DND-41 (cell line): ENCODE data around the gene AFF1.

ENCODE experiments used
- ATAC-seq: fragments of 200-7000 bp; cut with Tn5 transposase; 3 replicates; pipeline ENCODE4 v1.9.1; 2021; ENCODE audit warnings: low read depth; ENCODE audit not compliant: insufficient read depth
- DNase-seq: peaks from one replicate; pipeline ENCODE4 v3.0.0-alpha.2; 2020
- H2AFZ ChIP-seq: 2 replicates; pipeline ENCODE4 v1.6.0; 2012; ENCODE audit warnings: low read depth, low read length
- H3K27ac ChIP-seq: 2 replicates; pipeline ENCODE4 v1.5.1; 2012; ENCODE audit warnings: low read length, inconsistent platforms
- H3K27me3 ChIP-seq: fragments of 200-600 bp; sonication (generic); 2 replicates; pipeline ENCODE4 v1.6.0; 2012; ENCODE audit warnings: low read length, mild to moderate bottlenecking, inconsistent platforms; ENCODE audit not compliant: insufficient read depth, poor library complexity
- H3K36me3 ChIP-seq: 2 replicates; pipeline ENCODE4 v1.5.1; 2012; ENCODE audit warnings: low read length, inconsistent platforms; ENCODE audit not compliant: insufficient read depth
- H3K4me1 ChIP-seq: 2 replicates; pipeline ENCODE4 v1.5.1; 2012; ENCODE audit warnings: mild to moderate bottlenecking, low read length; ENCODE audit not compliant: insufficient read depth
- H3K4me2 ChIP-seq: 2 replicates; pipeline ENCODE4 v1.6.0; 2012; ENCODE audit warnings: mild to moderate bottlenecking, moderate library complexity, low read length, inconsistent platforms; ENCODE audit not compliant: insufficient read depth
- H3K4me3 ChIP-seq, 2 experiments: fragments of 200-600 bp in 1 of 2; shearing (Covaris generic) in 1 of 2; 2 replicates each; pipeline ENCODE4 v1.5.1; 2012 to 2016; ENCODE audit warnings: inconsistent platforms in 2 of 2, low read length in 2 of 2, mild to moderate bottlenecking in 2 of 2, low read depth in 1 of 2, moderate library complexity in 1 of 2
- H3K79me2 ChIP-seq: 2 replicates; pipeline ENCODE4 v1.6.0; 2012; ENCODE audit warnings: low read length, inconsistent platforms; ENCODE audit not compliant: insufficient read depth
- H3K9ac ChIP-seq: 2 replicates; pipeline ENCODE4 v1.6.0; 2012; ENCODE audit warnings: low read depth, mild to moderate bottlenecking, inconsistent platforms, low read length, moderate library complexity
- H3K9me3 ChIP-seq: 2 replicates; pipeline ENCODE4 v1.5.1; 2012; ENCODE audit warnings: low read length, moderate library complexity, mild to moderate bottlenecking, inconsistent platforms; ENCODE audit not compliant: insufficient read depth, severe bottlenecking
- H4K20me1 ChIP-seq: 2 replicates; pipeline ENCODE4 v1.6.0; 2012; ENCODE audit warnings: low read length; ENCODE audit not compliant: insufficient read depth
- EZH2 ChIP-seq: IDR thresholded peaks from 3 replicates; pipeline ENCODE4 v1.6.1; 2012; ENCODE audit warnings: borderline replicate concordance, low read depth, mild to moderate bottlenecking, moderate library complexity, low read length, inconsistent platforms; ENCODE audit not compliant: severe bottlenecking
- TF ChIP-seq, protein P1 (sequence below): IDR thresholded peaks from 2 replicates; pipeline ENCODE4 v1.5.1; 2012; ENCODE audit warnings: borderline replicate concordance, low read length, moderate library complexity, mild to moderate bottlenecking; ENCODE audit not compliant: poor library complexity, severe bottlenecking; ENCODE audit errors: extremely low read depth

The AFF1 gene

DNA sequence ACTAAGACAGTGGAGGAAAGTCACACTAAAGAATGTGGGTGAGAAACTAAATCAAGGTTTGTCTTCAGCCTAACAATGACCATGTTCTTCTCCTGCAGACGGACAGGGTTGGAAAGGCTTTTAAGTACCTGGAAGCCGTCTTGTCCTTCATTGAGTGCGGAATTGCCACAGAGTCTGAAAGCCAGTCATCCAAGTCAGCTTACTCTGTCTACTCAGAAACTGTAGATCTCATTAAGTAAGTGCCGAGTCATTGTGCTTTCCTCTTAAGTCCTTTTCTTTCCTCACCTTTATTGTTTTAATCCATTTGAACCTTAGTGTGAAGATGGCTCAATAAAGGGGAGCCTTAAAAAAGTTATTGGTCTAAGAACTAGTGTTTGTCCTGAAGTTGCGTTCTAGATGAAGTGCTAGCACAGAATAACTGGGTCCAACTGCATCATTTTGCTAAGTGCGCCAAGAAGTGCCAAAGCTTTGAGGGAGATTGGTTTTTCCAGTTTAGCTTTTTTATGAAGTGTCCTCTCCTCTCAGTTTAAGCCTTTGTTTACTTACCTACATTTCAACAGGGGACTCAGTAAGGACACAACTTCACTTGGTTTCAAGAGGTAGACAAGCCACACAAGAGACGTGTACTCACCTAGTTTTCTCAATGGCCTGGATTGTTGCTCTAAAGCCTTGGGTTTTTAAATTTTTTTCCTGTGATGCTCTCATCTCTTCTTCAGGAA, 196.3 kb downstream of the AFF1 start:
- TF ChIP-seq, protein P1, sequence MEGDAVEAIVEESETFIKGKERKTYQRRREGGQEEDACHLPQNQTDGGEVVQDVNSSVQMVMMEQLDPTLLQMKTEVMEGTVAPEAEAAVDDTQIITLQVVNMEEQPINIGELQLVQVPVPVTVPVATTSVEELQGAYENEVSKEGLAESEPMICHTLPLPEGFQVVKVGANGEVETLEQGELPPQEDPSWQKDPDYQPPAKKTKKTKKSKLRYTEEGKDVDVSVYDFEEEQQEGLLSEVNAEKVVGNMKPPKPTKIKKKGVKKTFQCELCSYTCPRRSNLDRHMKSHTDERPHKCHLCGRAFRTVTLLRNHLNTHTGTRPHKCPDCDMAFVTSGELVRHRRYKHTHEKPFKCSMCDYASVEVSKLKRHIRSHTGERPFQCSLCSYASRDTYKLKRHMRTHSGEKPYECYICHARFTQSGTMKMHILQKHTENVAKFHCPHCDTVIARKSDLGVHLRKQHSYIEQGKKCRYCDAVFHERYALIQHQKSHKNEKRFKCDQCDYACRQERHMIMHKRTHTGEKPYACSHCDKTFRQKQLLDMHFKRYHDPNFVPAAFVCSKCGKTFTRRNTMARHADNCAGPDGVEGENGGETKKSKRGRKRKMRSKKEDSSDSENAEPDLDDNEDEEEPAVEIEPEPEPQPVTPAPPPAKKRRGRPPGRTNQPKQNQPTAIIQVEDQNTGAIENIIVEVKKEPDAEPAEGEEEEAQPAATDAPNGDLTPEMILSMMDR: no peak
- TF ChIP-seq EZH2: no peak

DNA sequence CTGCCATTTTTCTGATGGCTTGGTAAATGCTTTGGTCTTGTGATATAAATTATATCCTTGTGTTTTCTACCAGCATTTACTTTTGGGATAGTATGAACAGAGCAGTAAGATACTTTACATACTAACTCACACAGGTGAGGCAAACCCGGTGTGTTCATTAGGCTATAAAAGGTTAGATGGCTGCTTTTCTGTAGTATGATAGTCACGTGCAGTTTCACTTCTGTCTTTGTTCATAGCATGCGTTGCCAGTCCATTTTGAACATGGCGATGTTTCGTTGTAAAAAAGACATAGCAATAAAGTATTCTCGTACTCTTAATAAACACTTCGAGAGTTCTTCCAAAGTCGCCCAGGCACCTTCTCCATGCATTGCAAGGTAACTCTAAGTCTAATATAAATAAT, 197.2 kb downstream of the AFF1 start:
- Histone ChIP-seq H3K4me1 (no peaks in the 10 kb centered on the region), H3K9me3 (no peaks in the 10 kb centered on the region), H3K9ac (no peak overlapping the region), H3K4me2 (no peak overlapping the region), H3K27me3 (no peaks in the 10 kb centered on the region), H3K36me3 (peaks cover 100% of the 10 kb centered on the region), H2AFZ (no peak overlapping the region), H3K27ac (no peak overlapping the region), H3K4me3 (no peak overlapping the region), H4K20me1 (no peaks in the 10 kb centered on the region), H3K79me2 (no peaks in the 10 kb centered on the region)
- ATAC-seq: no peak
- no peak for DNase-seq
- TF ChIP-seq, protein P1: no peak
- TF ChIP-seq EZH2: no peak

More for the DNA sequence above, 196.3 kb downstream of the AFF1 start:
- ATAC-seq: no peak
- no peak for DNase-seq
- peaks cover 100% of the 10 kb centered on the region for H3K36me3 ChIP-seq
- H3K4me1 ChIP-seq: no peaks in the 10 kb centered on the region
- no peak overlapping the region for H3K27ac ChIP-seq
- no peaks in the 10 kb centered on the region for H3K9me3 ChIP-seq
- no peaks in the 10 kb centered on the region for H3K79me2 ChIP-seq
- H4K20me1 ChIP-seq: no peaks in the 10 kb centered on the region
- H3K4me3 ChIP-seq: no peak overlapping the region
- no peak overlapping the region for H3K4me2 ChIP-seq
- H3K27me3 ChIP-seq: no peaks in the 10 kb centered on the region
- no peak overlapping the region for H3K9ac ChIP-seq
- H2AFZ ChIP-seq: no peak overlapping the region

DNA sequence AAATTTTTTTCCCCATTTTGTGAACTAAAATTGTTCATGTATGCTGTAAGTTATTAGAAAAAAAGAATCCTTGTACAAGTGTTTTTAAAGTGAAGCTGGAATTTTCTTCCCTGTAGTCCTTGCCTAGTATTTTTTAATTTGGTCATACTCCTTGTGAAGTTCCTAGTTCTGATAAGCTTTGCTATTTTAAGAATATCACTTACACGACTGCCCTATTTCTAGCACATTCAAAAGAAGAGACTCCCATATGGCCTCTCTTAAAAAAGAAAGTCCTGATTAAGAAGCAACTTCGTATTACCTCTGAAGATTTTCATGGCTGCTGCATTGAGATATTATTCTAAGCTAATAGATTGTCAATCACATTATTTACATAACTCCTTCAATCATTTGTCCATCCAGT, 198.4 kb downstream of the AFF1 start:
- ATAC-seq (no peak), DNase-seq (no peak)
- Histone ChIP-seq H4K20me1 (no peaks in the 10 kb centered on the region), H3K9me3 (no peaks in the 10 kb centered on the region), H3K9ac (no peak overlapping the region), H3K79me2 (no peaks in the 10 kb centered on the region), H3K27ac (no peak overlapping the region), H3K4me1 (no peaks in the 10 kb centered on the region), H3K4me2 (no peak overlapping the region), H2AFZ (no peak overlapping the region), H3K36me3 (peaks cover 100% of the 10 kb centered on the region), H3K4me3 (no peak overlapping the region), H3K27me3 (no peaks in the 10 kb centered on the region)
- TF ChIP-seq EZH2: no peak
- TF ChIP-seq, protein P1: no peak
